Spleen (tissue), 11 donors: ENCODE measurements around the gene ENDOD1. TPM values are rescaled to one million over a fixed set of nuclear protein-coding genes. Genes with fewer than 3 reads are reported as not detected.

Source experiments
- DNase-seq: peaks from one replicate; pipeline ENCODE4 v3.0.0-alpha.2; 2020
- H3K27ac ChIP-seq, 8 donors: fragments of 200-600 bp; sonication (generic) in 7 of 8; 1 replicate in 4 of 8; 2 replicates in 4 of 8; pipeline versions ENCODE4 v1.5.0 to v1.8.0; 2016 to 2021; ENCODE audit warnings: inconsistent platforms in 4 of 8, mild to moderate bottlenecking in 4 of 8, moderate library complexity in 1 of 8
- H3K27me3 ChIP-seq, 7 donors: fragments of 200-600 bp; sonication (generic) in 6 of 7; replicated peaks in 1 of 7; 1 replicate in 4 of 7; 2 replicates in 3 of 7; pipeline versions ENCODE4 v1.5.0 to v1.8.0; 2016 to 2021; ENCODE audit warnings: inconsistent platforms in 3 of 7, mild to moderate bottlenecking in 1 of 7
- H3K36me3 ChIP-seq, 6 donors: fragments of 200-600 bp; sonication (generic) in 5 of 6; 1 replicate in 4 of 6; 2 replicates in 2 of 6; pipeline versions ENCODE4 v1.5.0 to v1.8.0; 2016 to 2021; ENCODE audit warnings: inconsistent platforms in 2 of 6
- H3K4me1 ChIP-seq, 6 donors: fragments of 200-600 bp; sonication (generic) in 5 of 6; 1 replicate in 3 of 6; 2 replicates in 3 of 6; pipeline versions ENCODE4 v1.5.0 to v1.8.0; 2016 to 2021; ENCODE audit warnings: inconsistent platforms in 3 of 6
- H3K4me3 ChIP-seq, 8 donors: fragments of 200-600 bp; sonication (generic) in 7 of 8; 1 replicate in 4 of 8; 2 replicates in 4 of 8; pipeline versions ENCODE4 v1.5.0 to v1.8.0; 2016 to 2021; ENCODE audit warnings: inconsistent platforms in 4 of 8, mild to moderate bottlenecking in 4 of 8, moderate library complexity in 2 of 8
- H3K9me3 ChIP-seq, 8 donors: fragments of 200-600 bp; sonication (generic) in 7 of 8; 1 replicate in 4 of 8; 2 replicates in 4 of 8; pipeline versions ENCODE4 v1.5.0 to v1.8.0; 2016 to 2021; ENCODE audit warnings: inconsistent platforms in 4 of 8
- POLR2A ChIP-seq, 3 donors: fragments of 450-650 bp; IDR thresholded peaks; one replicate each; pipeline ENCODE4 v1.5.1; 2017; ENCODE audit warnings: antibody characterized with exemption in 3 of 3, mild to moderate bottlenecking in 1 of 3
- POLR2AphosphoS5 ChIP-seq, 3 donors: sonication (generic); formaldehyde crosslinking; IDR thresholded peaks; one replicate each; pipeline ENCODE4 v1.5.1; 2017; ENCODE audit warnings: antibody characterized with exemption in 3 of 3
- WGBS, 5 donors: extraction: QIAGEN DNeasy Blood & Tissue Kit in 3 of 5; methylation state at CpG; one replicate each; pipeline versions ENCODE4 v1.1.5 to v1.1.7; 2013 to 2018; 5-methylcytosine and 5-hydroxymethylcytosine counted together
- intact Hi-C: fragments of 100-400 bp; cut with DNase I; formaldehyde crosslinking; loops from one replicate; pipeline ENCODE4 v1.15.0; 2023; ENCODE audit warnings: low total_unique reads
- polyA plus RNA-seq, 3 donors: library from polyadenylated mRNA; stranded (reverse); fragments of 200-250 nt; gene quantifications; one replicate each; pipeline ENCODE4 v1.2.1, GENCODE V29; 2013
- total RNA-seq, 7 donors: library from RNA; depleted of rRNA in 3 of 7; stranded (reverse); fragments of >200 nt in 3 of 7; fragmentation: NEBNext Ultra II Directional in 4 of 7; extraction: Animal tissue kit (Norgen Biotek cat#: 25700) in 4 of 7; gene quantifications; one replicate each; pipeline versions ENCODE4 v1.1.0 to v1.2.1, GENCODE V29; 2016 to 2021
- TF ChIP-seq, protein P1 (sequence below), 11 experiments: fragments of 200-600 bp in 7 of 11; fragments of 450-650 bp in 4 of 11; sonication (generic) in 4 of 11; IDR thresholded peaks in 8 of 11; conservative IDR thresholded peaks in 3 of 11; 1 replicate in 7 of 11; 2 replicates in 4 of 11; pipeline versions ENCODE4 v1.4.0 to v1.8.0; 2016 to 2021; ENCODE audit warnings: antibody characterized with exemption in 11 of 11, inconsistent platforms in 4 of 11, mild to moderate bottlenecking in 1 of 11
- donor health status: healthy with polysubstance abuse.
- donor health status: DM: no; HTN: no; CAD: no; lungs with moderate emphysema.
- donor health status: DM: no; HTN: no; CAD: no.
- donor health status: Bipolar disorder and iron deficiency.
- donor health status: healthy.
- donor health status: DM: no; HTN: no; CAD: no.
- donor health status: DM: yes; HTN: yes; CAD: no.

Gene ENDOD1
- total and polyA plus RNA-seq, 10 donors, result 6.3 to 80.5 (median 58.4) TPM

DNA sequence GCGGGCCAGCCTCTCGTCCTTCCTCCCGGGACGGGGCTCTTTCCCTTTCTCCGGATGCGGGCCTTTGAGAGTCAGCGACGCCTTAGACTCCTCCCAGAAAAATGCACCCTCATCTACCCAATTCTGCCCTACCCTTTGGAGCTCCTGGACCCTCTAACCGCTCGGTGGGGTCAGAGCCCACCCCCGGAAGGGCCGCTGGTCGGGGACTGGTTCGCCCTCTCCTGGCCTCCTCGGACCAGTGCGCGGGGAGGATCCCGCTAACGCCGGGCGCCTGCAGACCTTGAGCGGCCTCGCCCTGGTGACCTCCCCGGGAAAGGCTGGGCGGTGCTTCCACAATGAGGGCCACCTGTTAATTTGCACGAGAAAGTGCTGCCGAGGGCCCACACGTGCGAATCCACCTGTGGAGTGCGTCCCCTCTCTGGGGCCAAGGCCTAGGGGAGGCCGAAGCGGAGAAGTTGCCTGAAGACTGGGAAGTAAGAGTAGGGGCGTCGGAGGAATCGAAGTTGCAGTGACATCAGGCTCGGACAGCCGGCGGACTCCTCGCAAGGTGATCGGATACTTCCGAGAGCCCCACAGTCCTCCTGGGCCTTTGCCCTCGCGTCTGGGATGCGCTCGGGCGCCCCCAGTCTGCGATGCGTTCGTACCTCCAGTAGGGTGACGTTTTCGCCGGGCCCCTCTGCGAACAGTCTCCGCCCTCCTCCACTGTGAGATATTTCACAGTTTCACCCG, 61.5 kb downstream of the ENDOD1 start:
- Histone ChIP-seq H3K9me3 (no peaks in the 10 kb centered on the region), H3K27ac (peak overlapping the region; percentile 89 to 96 (median 92)), H3K4me1 (peaks cover 27 to 79% (median 54%) of the 10 kb centered on the region in 6 donors), H3K27me3 (no peaks in the 10 kb centered on the region), H3K4me3 (peak overlapping the region; percentile 58 to 83 (median 63)), H3K36me3 (no peaks in the 10 kb centered on the region)
- intact Hi-C loops, result loop anchor here (5.0 kb wide), 2 partner anchors 556 to 616 kb away; no protein-coding TSS in a partner anchor
- WGBS, 5 donors, result 0% methylated on average over 31 to 55 of the region's 55 CpGs
- peak; percentile 97 for DNase-seq
- TF ChIP-seq POLR2AphosphoS5 (IDR thresholded peaks at IDR 0.05) (peak; percentile 92 to 94 (median 93)), POLR2A (IDR thresholded peaks at IDR 0.05) (peak in 2 of 3 donors; percentile 50 to 62)
- TF ChIP-seq, protein P1, sequence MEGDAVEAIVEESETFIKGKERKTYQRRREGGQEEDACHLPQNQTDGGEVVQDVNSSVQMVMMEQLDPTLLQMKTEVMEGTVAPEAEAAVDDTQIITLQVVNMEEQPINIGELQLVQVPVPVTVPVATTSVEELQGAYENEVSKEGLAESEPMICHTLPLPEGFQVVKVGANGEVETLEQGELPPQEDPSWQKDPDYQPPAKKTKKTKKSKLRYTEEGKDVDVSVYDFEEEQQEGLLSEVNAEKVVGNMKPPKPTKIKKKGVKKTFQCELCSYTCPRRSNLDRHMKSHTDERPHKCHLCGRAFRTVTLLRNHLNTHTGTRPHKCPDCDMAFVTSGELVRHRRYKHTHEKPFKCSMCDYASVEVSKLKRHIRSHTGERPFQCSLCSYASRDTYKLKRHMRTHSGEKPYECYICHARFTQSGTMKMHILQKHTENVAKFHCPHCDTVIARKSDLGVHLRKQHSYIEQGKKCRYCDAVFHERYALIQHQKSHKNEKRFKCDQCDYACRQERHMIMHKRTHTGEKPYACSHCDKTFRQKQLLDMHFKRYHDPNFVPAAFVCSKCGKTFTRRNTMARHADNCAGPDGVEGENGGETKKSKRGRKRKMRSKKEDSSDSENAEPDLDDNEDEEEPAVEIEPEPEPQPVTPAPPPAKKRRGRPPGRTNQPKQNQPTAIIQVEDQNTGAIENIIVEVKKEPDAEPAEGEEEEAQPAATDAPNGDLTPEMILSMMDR (IDR thresholded peaks at IDR 0.05 in 8 of 11, conservative IDR thresholded peaks at IDR 0.05 in 3 of 11), result peak; percentile 84 to 99 (median 94)

DNA sequence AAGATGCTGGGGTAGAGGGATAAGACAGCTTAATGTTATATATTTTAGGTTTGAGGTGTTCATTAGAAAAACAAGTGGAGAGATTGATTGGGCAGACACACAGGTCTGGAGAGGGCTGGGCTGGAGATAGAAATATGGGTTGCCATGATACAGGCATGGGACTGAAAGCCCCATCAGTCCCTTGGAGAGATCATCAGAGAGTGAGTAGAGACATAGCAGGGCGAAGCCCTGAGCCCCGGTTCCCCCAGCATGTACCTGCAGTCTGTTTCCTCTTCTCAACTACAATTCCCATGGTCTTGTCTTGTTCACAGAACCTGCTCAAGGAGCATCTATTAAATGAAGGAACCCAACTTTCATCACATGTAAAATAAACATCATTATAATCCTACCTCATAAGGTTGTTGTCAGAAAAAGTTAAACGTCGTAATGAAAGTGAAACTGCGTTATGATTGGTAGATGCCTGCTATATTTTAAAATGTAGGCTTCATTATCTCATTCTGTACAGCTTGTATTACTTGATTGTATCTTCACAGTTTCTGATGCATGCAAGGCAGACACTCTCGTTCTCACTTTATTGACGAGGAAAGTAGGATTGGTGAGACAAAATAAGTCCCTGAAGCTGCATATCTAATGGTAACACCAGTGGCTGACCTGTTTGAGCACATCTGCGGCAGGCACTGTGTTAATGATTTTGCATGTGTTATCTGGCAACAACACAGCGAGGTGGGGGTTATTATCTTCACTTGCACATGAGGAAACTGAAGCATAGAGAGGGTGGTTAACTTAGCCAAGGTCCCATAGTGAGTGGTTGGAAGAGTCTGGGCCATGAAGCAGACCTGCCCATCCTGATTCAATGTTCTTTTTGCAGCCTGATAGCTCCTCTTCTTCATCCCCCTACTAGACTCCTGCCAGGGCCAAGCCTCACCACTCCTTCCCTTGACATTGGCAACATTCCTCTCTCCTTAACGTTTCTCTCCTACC, 63.5 kb downstream of the ENDOD1 start:
- peak; percentile 80 for DNase-seq
- H3K4me3 ChIP-seq, result peak overlapping the region; percentile 4 to 83 (median 26)
- H3K27ac ChIP-seq, result peak overlapping the region; percentile 73 to 96 (median 84)
- TF ChIP-seq POLR2AphosphoS5 (IDR thresholded peaks at IDR 0.05) (no peak), POLR2A (IDR thresholded peaks at IDR 0.05) (no peak)
- TF ChIP-seq, protein P1 (IDR thresholded peaks at IDR 0.05 in 8 of 11, conservative IDR thresholded peaks at IDR 0.05 in 3 of 11), result no peak
- 6 to 14% (median 10%) methylated on average over 10 of the region's 10 CpGs for WGBS, 5 donors
- no peaks in the 10 kb centered on the region for H3K9me3 ChIP-seq
- H3K4me1 ChIP-seq, result peaks cover 27 to 72% (median 49%) of the 10 kb centered on the region in 6 donors
- H3K27me3 ChIP-seq, result no peaks in the 10 kb centered on the region
- no peaks in the 10 kb centered on the region for H3K36me3 ChIP-seq
- intact Hi-C loops, result loop anchor here (5.0 kb wide), 2 partner anchors 554 to 614 kb away; no protein-coding TSS in a partner anchor

DNA sequence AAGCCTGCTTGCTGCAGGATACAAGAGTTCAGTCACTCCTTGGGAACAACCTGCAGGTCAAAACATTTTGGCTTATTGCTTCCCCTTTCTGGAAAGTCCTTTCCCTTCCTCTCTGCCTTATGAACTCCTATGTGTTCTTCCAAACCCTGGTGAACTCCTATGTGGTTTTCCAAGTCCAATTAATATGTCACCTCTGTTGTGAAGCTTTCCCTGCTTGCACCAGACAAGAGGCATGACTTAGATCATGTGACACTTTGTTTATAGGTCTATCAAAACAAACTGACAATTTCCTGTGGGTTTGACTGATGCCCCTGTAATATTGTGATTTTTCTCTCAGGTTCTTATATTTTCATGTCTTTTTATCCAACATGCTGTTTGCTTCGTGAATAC, 64.2 kb downstream of the ENDOD1 start:
- no peaks in the 10 kb centered on the region for H3K9me3 ChIP-seq
- 49 to 92% (median 76%) methylated on average over 1 of the region's 1 CpG for WGBS, 5 donors
- H3K4me1 ChIP-seq, result peaks cover 27 to 71% (median 47%) of the 10 kb centered on the region in 6 donors
- H3K4me3 ChIP-seq, result peak overlapping the region in 3 of 8 donors; percentile 15 to 83 (median 37)
- DNase-seq, result no peak
- no peaks in the 10 kb centered on the region for H3K36me3 ChIP-seq
- TF ChIP-seq POLR2A (IDR thresholded peaks at IDR 0.05) (no peak), POLR2AphosphoS5 (IDR thresholded peaks at IDR 0.05) (no peak)
- TF ChIP-seq, protein P1 (IDR thresholded peaks at IDR 0.05 in 8 of 11, conservative IDR thresholded peaks at IDR 0.05 in 3 of 11), result no peak
- no peaks in the 10 kb centered on the region for H3K27me3 ChIP-seq
- intact Hi-C loops, result loop anchor here (5.0 kb wide), 2 partner anchors 553 to 613 kb away; no protein-coding TSS in a partner anchor
- H3K27ac ChIP-seq, result peak overlapping the region; percentile 73 to 96 (median 84)
